D721Med (cell line): Measurements from ENCODE around the gene CPEB3.

Experiments
- DNase-seq: peaks from one replicate; pipeline ENCODE4 v3.0.0; 2011; ENCODE audit warnings: low spot score; ENCODE audit not compliant: insufficient read length
- FAIRE-seq: peaks from 2 replicates; lab custom pipeline; 2011; peaks lifted over from hg19 to GRCh38; lab: Jason Lieb, UNC
- CTCF ChIP-seq: IDR thresholded peaks from 2 replicates; pipeline ENCODE4 v1.5.1; 2012; ENCODE audit warnings: mild to moderate bottlenecking, control low read depth; ENCODE audit not compliant: insufficient read depth; ENCODE audit errors: missing control alignments

CPEB3 gene

GRCh38 chr10:92291616-92291865 is 663 bp upstream of the CPEB3 start:
- FAIRE-seq (no peak), DNase-seq (no peak)
- TF ChIP-seq CTCF, result no peak

- FAIRE-seq (no peak), DNase-seq (no peak)
- TF ChIP-seq CTCF, result no peak
Observed at GRCh38 chr10:92290076-92290836, 622 bp downstream of the CPEB3 start.

- DNase-seq (no peak), FAIRE-seq (no peak)
- no peak for TF ChIP-seq CTCF
Observed at GRCh38 chr10:92284112-92284704, 6.7 kb downstream of the CPEB3 start.

- DNase-seq (no peak), FAIRE-seq (no peak)
- no peak for TF ChIP-seq CTCF
Observed at GRCh38 chr10:92278996-92279696, 11.7 kb downstream of the CPEB3 start.

- TF ChIP-seq CTCF, result no peak
- FAIRE-seq (no peak), DNase-seq (no peak)
Observed at GRCh38 chr10:92274071-92274470, 16.8 kb downstream of the CPEB3 start.

- TF ChIP-seq CTCF, result no peak
- FAIRE-seq, result no peak
- DNase-seq, result no peak
Observed at GRCh38 chr10:92268748-92269147, 22.1 kb downstream of the CPEB3 start.

- no peak for FAIRE-seq
- no peak for DNase-seq
- TF ChIP-seq CTCF, result no peak
Observed at GRCh38 chr10:92267343-92267742, 23.5 kb downstream of the CPEB3 start.
